GM23338 (cell line): ENCODE measurements around the gene CD44. TPM values are rescaled to one million over a fixed set of nuclear protein-coding genes. Genes with fewer than 3 reads are reported as not detected.

Experiments
- ATAC-seq: fragments of 200-7000 bp; cut with Tn5 transposase; 3 replicates; pipeline ENCODE4 v1.9.1; 2020
- DNase-seq: peaks from one replicate; pipeline ENCODE4 v3.0.0-alpha.2; 2015; ENCODE audit warnings: low spot score
- H2AFZ ChIP-seq: fragments of 200-600 bp; sonication (generic); 2 replicates; pipeline ENCODE4 v1.8.0; 2016; ENCODE audit warnings: antibody characterized with exemption, mild to moderate bottlenecking, moderate library complexity
- H3F3A ChIP-seq: fragments of 200-600 bp; sonication (generic); replicated peaks from 2 replicates; pipeline ENCODE4 v1.8.0; 2017; ENCODE audit warnings: antibody characterized with exemption, mixed run types, low read depth
- H3K27ac ChIP-seq: fragments of 200-600 bp; sonication (generic); 2 replicates; pipeline ENCODE4 v1.6.1; 2016; ENCODE audit warnings: low read depth
- H3K27me3 ChIP-seq: fragments of 200-600 bp; sonication (generic); 2 replicates; pipeline ENCODE4 v1.8.0; 2016; ENCODE audit warnings: mild to moderate bottlenecking, mixed run types, moderate library complexity; ENCODE audit not compliant: insufficient read depth
- H3K36me3 ChIP-seq: fragments of 200-600 bp; sonication (generic); 2 replicates; pipeline ENCODE4 v1.8.0; 2016; ENCODE audit warnings: mild to moderate bottlenecking; ENCODE audit not compliant: insufficient read depth
- H3K4me1 ChIP-seq: fragments of 200-600 bp; sonication (generic); 2 replicates; pipeline ENCODE4 v1.8.0; 2016; ENCODE audit warnings: mild to moderate bottlenecking, moderate library complexity; ENCODE audit not compliant: insufficient read depth
- H3K4me2 ChIP-seq: fragments of 200-600 bp; sonication (generic); 2 replicates; pipeline ENCODE4 v1.7.1; 2017; ENCODE audit warnings: mixed run types
- H3K4me3 ChIP-seq: fragments of 200-600 bp; sonication (generic); 2 replicates; pipeline ENCODE4 v1.6.1; 2016; ENCODE audit warnings: mixed run types
- H3K79me2 ChIP-seq: fragments of 200-600 bp; sonication (generic); replicated peaks from 2 replicates; pipeline ENCODE4 v1.8.0; 2017; ENCODE audit warnings: mild to moderate bottlenecking; ENCODE audit not compliant: insufficient read depth
- H3K9me2 ChIP-seq: fragments of 200-600 bp; sonication (generic); 2 replicates; pipeline ENCODE4 v1.8.0; 2017; ENCODE audit not compliant: insufficient read depth
- H4K20me1 ChIP-seq: fragments of 200-600 bp; sonication (generic); replicated peaks from 2 replicates; pipeline ENCODE4 v1.8.0; 2017; ENCODE audit warnings: mild to moderate bottlenecking; ENCODE audit not compliant: insufficient read depth
- H3K27ac Mint-ChIP-seq: 2 replicates; pipeline ENCODE4 v1.8.0; 2020; ENCODE audit warnings: inconsistent platforms, mild to moderate bottlenecking, moderate library complexity, mixed read lengths
- H3K27me3 Mint-ChIP-seq: 3 replicates; pipeline ENCODE4 v1.8.0; 2022; ENCODE audit warnings: low read depth, mild to moderate bottlenecking, moderate library complexity, mixed read lengths, inconsistent platforms; ENCODE audit not compliant: insufficient read depth, poor library complexity
- H3K36me3 Mint-ChIP-seq: 3 replicates; pipeline ENCODE4 v1.8.0; 2021; ENCODE audit warnings: low read depth, mild to moderate bottlenecking, inconsistent platforms, moderate library complexity, mixed read lengths
- H3K4me1 Mint-ChIP-seq: 3 replicates; pipeline ENCODE4 v1.8.0; 2020; ENCODE audit warnings: mild to moderate bottlenecking, inconsistent platforms, mixed read lengths
- H3K4me3 Mint-ChIP-seq: 3 replicates; pipeline ENCODE4 v1.8.0; 2021; ENCODE audit warnings: moderate library complexity, mild to moderate bottlenecking, inconsistent platforms, mixed read lengths
- H3K9me3 Mint-ChIP-seq: 3 replicates; pipeline ENCODE4 v1.8.0; 2020; ENCODE audit warnings: moderate library complexity, mild to moderate bottlenecking, inconsistent platforms, mixed read lengths
- CREB1 ChIP-seq: fragments of 250-450 bp; sonication (Bioruptor Pico); IDR thresholded peaks from 2 replicates; pipeline ENCODE4 v1.5.0; 2020; ENCODE audit warnings: low read depth, mild to moderate bottlenecking, moderate library complexity
- ETS1 ChIP-seq: IDR thresholded peaks from 2 replicates; pipeline ENCODE4 v1.6.1; 2016; ENCODE audit warnings: antibody characterized with exemption
- EZH2 ChIP-seq: fragments of 200-600 bp; sonication (generic); IDR thresholded peaks from one replicate; pipeline ENCODE4 v1.8.0; 2017; ENCODE audit warnings: antibody characterized with exemption, mild to moderate bottlenecking, low read depth; ENCODE audit not compliant: unreplicated experiment
- EZH2phosphoT487 ChIP-seq: fragments of 200-600 bp; sonication (generic); IDR thresholded peaks from one replicate; pipeline ENCODE4 v1.8.1; 2018; ENCODE audit warnings: antibody characterized with exemption; ENCODE audit not compliant: unreplicated experiment
- JUNB ChIP-seq: IDR thresholded peaks from one replicate; pipeline ENCODE4 v1.6.1; 2016; ENCODE audit warnings: antibody characterized with exemption; ENCODE audit not compliant: unreplicated experiment
- NANOG ChIP-seq: IDR thresholded peaks from 2 replicates; pipeline ENCODE4 v1.6.1; 2016; ENCODE audit warnings: antibody characterized with exemption, borderline replicate concordance
- POLR2AphosphoS5 ChIP-seq: IDR thresholded peaks from 2 replicates; pipeline ENCODE4 v1.6.1; 2016; ENCODE audit warnings: antibody characterized with exemption, low read depth
- STAT1 ChIP-seq: IDR thresholded peaks from one replicate; pipeline ENCODE4 v1.6.1; 2016; ENCODE audit warnings: antibody characterized with exemption; ENCODE audit not compliant: unreplicated experiment
- ZNF114 ChIP-seq: fragments of 250-450 bp; sonication (Bioruptor Pico); IDR thresholded peaks from 2 replicates; pipeline ENCODE4 v1.5.0; 2020; ENCODE audit warnings: mild to moderate bottlenecking, moderate library complexity
- ZNF331 ChIP-seq: fragments of 250-450 bp; sonication (Bioruptor Pico); IDR thresholded peaks from 2 replicates; pipeline ENCODE4 v1.5.0; 2020; ENCODE audit warnings: low read depth, mild to moderate bottlenecking, moderate library complexity
- polyA plus RNA-seq: library from polyadenylated mRNA; unstranded; fragments of >200 nt; fragmentation: Nextera tagmentation; extraction: Ambion mirVana; gene quantifications from 2 replicates; pipeline ENCODE4 v1.2.1, GENCODE V29; 2016
- total RNA-seq: library from RNA; depleted of rRNA; stranded (reverse); fragments of >200 nt; shearing (Covaris generic); gene quantifications from 2 replicates; pipeline ENCODE4 v1.2.3, GENCODE V29; 2014
- TF ChIP-seq, protein P1 (sequence below), 2 experiments: fragments of 200-600 bp in 1 of 2; sonication (generic) in 1 of 2; conservative IDR thresholded peaks; 2 replicates each; pipeline versions ENCODE4 v1.5.1 to v1.6.1; 2016 to 2017; ENCODE audit warnings: antibody characterized with exemption in 2 of 2, low read depth in 2 of 2, mild to moderate bottlenecking in 2 of 2, moderate library complexity in 1 of 2
- TF ChIP-seq, protein P2 (sequence below): fragments of 250-450 bp; sonication (Bioruptor Pico); IDR thresholded peaks from 2 replicates; pipeline ENCODE4 v1.5.0; 2020; ENCODE audit warnings: mild to moderate bottlenecking, moderate library complexity
- TF ChIP-seq, protein P3 (sequence below): IDR thresholded peaks from one replicate; pipeline ENCODE4 v1.6.1; 2018; ENCODE audit warnings: antibody characterized with exemption; ENCODE audit not compliant: unreplicated experiment

Gene CD44
- total and polyA plus RNA-seq, 2 experiments from 2014 or later, result 4.0 to 10.1 TPM

DNA sequence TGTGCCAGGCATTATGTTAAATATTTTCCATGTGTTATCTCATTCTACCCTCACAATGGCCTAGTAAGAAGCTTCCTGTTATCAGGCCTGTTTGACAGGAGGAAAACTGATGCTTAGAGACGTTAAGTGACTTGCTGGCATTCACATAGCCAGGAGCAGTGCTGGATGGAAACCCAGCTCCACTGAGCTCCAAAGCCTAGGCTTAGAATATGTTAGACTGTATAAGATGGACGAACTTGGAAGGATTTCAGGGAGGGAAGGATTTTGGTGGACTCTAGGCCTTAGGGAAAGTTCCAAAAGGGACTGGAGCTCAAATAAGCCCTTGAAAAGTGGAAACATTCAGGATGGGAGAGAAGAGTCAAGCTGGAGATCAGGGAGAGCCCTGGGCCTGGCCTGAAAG, 2.1 kb downstream of the CD44 start:
- Histone ChIP-seq H2AFZ (no peak overlapping the region), H3K27ac (no peak overlapping the region), H3K27me3 (peaks cover 52% of the 10 kb centered on the region), H3K4me3 (no peak overlapping the region), H3K36me3 (no peaks in the 10 kb centered on the region), H3F3A (no peaks in the 10 kb centered on the region), H3K4me2 (no peak overlapping the region), H4K20me1 (peaks cover 6% of the 10 kb centered on the region; the same call in 1 of the 2 replicates), H3K9me2 (no peaks in the 10 kb centered on the region), H3K4me1 (0 out of 2 replicates have a peak, but pooled peaks cover 4% of the 10 kb centered on the region), H3K79me2 (no peaks in the 10 kb centered on the region)
- ATAC-seq (no peak), DNase-seq (no peak)
- Mint-ChIP-seq H3K27me3 (peaks cover 30% of the 10 kb centered on the region), H3K9me3 (peaks cover 2% of the 10 kb centered on the region; the same call in 2 of the 3 replicates), H3K4me3 (no peak overlapping the region), H3K4me1 (peaks cover 5% of the 10 kb centered on the region), H3K27ac (no peak overlapping the region), H3K36me3 (no peaks in the 10 kb centered on the region; the same call in 2 of the 3 replicates)
- TF ChIP-seq, protein P1, sequence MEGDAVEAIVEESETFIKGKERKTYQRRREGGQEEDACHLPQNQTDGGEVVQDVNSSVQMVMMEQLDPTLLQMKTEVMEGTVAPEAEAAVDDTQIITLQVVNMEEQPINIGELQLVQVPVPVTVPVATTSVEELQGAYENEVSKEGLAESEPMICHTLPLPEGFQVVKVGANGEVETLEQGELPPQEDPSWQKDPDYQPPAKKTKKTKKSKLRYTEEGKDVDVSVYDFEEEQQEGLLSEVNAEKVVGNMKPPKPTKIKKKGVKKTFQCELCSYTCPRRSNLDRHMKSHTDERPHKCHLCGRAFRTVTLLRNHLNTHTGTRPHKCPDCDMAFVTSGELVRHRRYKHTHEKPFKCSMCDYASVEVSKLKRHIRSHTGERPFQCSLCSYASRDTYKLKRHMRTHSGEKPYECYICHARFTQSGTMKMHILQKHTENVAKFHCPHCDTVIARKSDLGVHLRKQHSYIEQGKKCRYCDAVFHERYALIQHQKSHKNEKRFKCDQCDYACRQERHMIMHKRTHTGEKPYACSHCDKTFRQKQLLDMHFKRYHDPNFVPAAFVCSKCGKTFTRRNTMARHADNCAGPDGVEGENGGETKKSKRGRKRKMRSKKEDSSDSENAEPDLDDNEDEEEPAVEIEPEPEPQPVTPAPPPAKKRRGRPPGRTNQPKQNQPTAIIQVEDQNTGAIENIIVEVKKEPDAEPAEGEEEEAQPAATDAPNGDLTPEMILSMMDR (conservative IDR thresholded peaks at IDR 0.05; ENCODE audit: low read depth in 2 of 2), result no peak
- TF ChIP-seq NANOG, result no peak
- TF ChIP-seq EZH2, result no peak
- TF ChIP-seq POLR2AphosphoS5, result no peak
- TF ChIP-seq, protein P2, sequence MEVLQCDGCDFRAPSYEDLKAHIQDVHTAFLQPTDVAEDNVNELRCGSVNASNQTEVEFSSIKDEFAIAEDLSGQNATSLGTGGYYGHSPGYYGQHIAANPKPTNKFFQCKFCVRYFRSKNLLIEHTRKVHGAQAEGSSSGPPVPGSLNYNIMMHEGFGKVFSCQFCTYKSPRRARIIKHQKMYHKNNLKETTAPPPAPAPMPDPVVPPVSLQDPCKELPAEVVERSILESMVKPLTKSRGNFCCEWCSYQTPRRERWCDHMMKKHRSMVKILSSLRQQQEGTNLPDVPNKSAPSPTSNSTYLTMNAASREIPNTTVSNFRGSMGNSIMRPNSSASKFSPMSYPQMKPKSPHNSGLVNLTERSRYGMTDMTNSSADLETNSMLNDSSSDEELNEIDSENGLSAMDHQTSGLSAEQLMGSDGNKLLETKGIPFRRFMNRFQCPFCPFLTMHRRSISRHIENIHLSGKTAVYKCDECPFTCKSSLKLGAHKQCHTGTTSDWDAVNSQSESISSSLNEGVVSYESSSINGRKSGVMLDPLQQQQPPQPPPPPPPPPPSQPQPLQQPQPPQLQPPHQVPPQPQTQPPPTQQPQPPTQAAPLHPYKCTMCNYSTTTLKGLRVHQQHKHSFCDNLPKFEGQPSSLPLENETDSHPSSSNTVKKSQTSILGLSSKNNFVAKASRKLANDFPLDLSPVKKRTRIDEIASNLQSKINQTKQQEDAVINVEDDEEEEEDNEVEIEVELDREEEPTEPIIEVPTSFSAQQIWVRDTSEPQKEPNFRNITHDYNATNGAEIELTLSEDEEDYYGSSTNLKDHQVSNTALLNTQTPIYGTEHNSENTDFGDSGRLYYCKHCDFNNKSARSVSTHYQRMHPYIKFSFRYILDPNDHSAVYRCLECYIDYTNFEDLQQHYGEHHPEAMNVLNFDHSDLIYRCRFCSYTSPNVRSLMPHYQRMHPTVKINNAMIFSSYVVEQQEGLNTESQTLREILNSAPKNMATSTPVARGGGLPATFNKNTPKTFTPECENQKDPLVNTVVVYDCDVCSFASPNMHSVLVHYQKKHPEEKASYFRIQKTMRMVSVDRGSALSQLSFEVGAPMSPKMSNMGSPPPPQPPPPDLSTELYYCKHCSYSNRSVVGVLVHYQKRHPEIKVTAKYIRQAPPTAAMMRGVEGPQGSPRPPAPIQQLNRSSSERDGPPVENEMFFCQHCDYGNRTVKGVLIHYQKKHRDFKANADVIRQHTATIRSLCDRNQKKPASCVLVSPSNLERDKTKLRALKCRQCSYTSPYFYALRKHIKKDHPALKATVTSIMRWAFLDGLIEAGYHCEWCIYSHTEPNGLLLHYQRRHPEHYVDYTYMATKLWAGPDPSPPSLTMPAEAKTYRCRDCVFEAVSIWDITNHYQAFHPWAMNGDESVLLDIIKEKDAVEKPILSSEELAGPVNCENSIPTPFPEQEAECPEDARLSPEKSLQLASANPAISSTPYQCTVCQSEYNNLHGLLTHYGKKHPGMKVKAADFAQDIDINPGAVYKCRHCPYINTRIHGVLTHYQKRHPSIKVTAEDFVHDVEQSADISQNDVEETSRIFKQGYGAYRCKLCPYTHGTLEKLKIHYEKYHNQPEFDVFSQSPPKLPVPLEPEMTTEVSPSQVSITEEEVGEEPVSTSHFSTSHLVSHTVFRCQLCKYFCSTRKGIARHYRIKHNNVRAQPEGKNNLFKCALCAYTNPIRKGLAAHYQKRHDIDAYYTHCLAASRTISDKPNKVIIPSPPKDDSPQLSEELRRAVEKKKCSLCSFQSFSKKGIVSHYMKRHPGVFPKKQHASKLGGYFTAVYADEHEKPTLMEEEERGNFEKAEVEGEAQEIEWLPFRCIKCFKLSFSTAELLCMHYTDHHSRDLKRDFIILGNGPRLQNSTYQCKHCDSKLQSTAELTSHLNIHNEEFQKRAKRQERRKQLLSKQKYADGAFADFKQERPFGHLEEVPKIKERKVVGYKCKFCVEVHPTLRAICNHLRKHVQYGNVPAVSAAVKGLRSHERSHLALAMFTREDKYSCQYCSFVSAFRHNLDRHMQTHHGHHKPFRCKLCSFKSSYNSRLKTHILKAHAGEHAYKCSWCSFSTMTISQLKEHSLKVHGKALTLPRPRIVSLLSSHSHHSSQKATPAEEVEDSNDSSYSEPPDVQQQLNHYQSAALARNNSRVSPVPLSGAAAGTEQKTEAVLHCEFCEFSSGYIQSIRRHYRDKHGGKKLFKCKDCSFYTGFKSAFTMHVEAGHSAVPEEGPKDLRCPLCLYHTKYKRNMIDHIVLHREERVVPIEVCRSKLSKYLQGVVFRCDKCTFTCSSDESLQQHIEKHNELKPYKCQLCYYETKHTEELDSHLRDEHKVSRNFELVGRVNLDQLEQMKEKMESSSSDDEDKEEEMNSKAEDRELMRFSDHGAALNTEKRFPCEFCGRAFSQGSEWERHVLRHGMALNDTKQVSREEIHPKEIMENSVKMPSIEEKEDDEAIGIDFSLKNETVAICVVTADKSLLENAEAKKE (CRISPR knock-in tag), result no peak
- no peak for TF ChIP-seq ZNF114 (CRISPR knock-in tag)
- TF ChIP-seq JUNB, result no peak
- no peak for TF ChIP-seq ZNF331 (CRISPR knock-in tag)
- TF ChIP-seq STAT1, result no peak
- no peak for TF ChIP-seq ETS1
- no peak for TF ChIP-seq CREB1 (CRISPR knock-in tag)
- TF ChIP-seq, protein P3, sequence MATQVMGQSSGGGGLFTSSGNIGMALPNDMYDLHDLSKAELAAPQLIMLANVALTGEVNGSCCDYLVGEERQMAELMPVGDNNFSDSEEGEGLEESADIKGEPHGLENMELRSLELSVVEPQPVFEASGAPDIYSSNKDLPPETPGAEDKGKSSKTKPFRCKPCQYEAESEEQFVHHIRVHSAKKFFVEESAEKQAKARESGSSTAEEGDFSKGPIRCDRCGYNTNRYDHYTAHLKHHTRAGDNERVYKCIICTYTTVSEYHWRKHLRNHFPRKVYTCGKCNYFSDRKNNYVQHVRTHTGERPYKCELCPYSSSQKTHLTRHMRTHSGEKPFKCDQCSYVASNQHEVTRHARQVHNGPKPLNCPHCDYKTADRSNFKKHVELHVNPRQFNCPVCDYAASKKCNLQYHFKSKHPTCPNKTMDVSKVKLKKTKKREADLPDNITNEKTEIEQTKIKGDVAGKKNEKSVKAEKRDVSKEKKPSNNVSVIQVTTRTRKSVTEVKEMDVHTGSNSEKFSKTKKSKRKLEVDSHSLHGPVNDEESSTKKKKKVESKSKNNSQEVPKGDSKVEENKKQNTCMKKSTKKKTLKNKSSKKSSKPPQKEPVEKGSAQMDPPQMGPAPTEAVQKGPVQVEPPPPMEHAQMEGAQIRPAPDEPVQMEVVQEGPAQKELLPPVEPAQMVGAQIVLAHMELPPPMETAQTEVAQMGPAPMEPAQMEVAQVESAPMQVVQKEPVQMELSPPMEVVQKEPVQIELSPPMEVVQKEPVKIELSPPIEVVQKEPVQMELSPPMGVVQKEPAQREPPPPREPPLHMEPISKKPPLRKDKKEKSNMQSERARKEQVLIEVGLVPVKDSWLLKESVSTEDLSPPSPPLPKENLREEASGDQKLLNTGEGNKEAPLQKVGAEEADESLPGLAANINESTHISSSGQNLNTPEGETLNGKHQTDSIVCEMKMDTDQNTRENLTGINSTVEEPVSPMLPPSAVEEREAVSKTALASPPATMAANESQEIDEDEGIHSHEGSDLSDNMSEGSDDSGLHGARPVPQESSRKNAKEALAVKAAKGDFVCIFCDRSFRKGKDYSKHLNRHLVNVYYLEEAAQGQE, result no peak
- no peak for TF ChIP-seq EZH2phosphoT487
